Amygdala (tissue), 56 donors: Measurements from ENCODE around the gene DQX1.
"Not testable (repeated sequence)": the region's sequence is repeated elsewhere in the genome, so short reads cannot be mapped to it uniquely, and the experiment has no call there.

Source experiments
- DNase-seq, 56 donors: peaks; one replicate each; lab custom pipeline; 2025; lab: John Stamatoyannopoulos, UW

DQX1 gene

GRCh38 chr2:74498500-74499266 is 27.3 kb downstream of the DQX1 start:
- DNase-seq: no peak

- no peak for DNase-seq
Measured at GRCh38 chr2:74497777-74498499, 28.1 kb downstream of the DQX1 start.

GRCh38 chr2:74496997-74497776 is 28.8 kb downstream of the DQX1 start:
- no peak for DNase-seq

GRCh38 chr2:74495440-74495839 is 30.6 kb downstream of the DQX1 start:
- DNase-seq: no peak

GRCh38 chr2:74493546-74493945 is 32.5 kb downstream of the DQX1 start:
- no peak for DNase-seq

GRCh38 chr2:74491648-74492544 is 34.1 kb downstream of the DQX1 start:
- DNase-seq: no peak

- no peak for DNase-seq
Measured at GRCh38 chr2:74489906-74490305, 36.1 kb downstream of the DQX1 start.

GRCh38 chr2:74488643-74489481 is 37.2 kb downstream of the DQX1 start:
- no peak for DNase-seq

- no peak for DNase-seq
Measured at GRCh38 chr2:74486141-74486540, 39.9 kb downstream of the DQX1 start.

GRCh38 chr2:74483675-74484164 is 42.3 kb downstream of the DQX1 start:
- not testable (repeated sequence) for DNase-seq

GRCh38 chr2:74482801-74483674 is 43.0 kb downstream of the DQX1 start, which contains the start of the genes CCDC142 and TTC31:
Gene CCDC142, minus strand, starts transcription at chr2:74482998. Its CDS starts 161 bp downstream, at chr2:74482837.
Gene TTC31, plus strand, starts transcription at chr2:74483081. Its CDS starts 15 bp downstream, at chr2:74483096.
- DNase-seq: peak; percentile 55 to 99 (median 94)

GRCh38 chr2:74481961-74482800 is 43.9 kb downstream of the DQX1 start:
- DNase-seq: peak in 12 of 56 donors; percentile 12 to 76 (median 59)

- DNase-seq: no peak
Measured at GRCh38 chr2:74481431-74481830, 44.6 kb downstream of the DQX1 start.

GRCh38 chr2:74474899-74475298 is 51.1 kb downstream of the DQX1 start:
- DNase-seq: no peak

GRCh38 chr2:74474481-74474880 is 51.5 kb downstream of the DQX1 start:
- no peak for DNase-seq

- DNase-seq: no peak
Measured at GRCh38 chr2:74472945-74473258, 53.1 kb downstream of the DQX1 start.
